ENCODE data around the gene IGF2BP1.

DNA sequence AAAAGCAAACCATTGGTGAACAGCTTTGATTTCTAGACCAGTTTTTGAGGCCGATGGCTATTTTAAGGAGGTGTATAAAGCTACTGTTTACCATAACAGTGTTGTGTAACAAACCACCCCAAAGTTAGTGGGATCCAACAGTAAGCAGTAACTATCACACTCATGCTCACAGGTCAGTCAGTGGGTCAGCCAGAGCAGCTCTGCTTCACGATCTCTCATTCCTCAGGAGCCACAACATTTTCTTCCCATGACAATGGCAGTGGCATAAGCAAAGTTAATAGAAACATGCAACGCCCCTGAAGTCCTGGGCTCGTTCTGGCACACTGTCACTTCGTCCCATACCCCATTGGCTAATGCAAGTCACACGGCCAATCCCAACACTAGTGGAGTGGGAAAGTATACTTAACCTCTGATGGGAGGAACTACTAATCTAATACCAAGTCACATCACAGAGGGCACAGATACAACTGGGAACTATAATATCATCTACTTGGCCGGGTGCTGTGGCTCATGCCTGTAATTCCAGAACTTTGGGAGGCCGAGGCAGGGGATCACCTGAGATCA, 107.4 kb downstream of the IGF2BP1 start:
- TF ChIP-seq EZH2 (IDR thresholded peaks at IDR 0.05; ENCODE audit: borderline replicate concordance, low read depth, low read length, severe bottlenecking), result no peak
- TF ChIP-seq, protein P1, sequence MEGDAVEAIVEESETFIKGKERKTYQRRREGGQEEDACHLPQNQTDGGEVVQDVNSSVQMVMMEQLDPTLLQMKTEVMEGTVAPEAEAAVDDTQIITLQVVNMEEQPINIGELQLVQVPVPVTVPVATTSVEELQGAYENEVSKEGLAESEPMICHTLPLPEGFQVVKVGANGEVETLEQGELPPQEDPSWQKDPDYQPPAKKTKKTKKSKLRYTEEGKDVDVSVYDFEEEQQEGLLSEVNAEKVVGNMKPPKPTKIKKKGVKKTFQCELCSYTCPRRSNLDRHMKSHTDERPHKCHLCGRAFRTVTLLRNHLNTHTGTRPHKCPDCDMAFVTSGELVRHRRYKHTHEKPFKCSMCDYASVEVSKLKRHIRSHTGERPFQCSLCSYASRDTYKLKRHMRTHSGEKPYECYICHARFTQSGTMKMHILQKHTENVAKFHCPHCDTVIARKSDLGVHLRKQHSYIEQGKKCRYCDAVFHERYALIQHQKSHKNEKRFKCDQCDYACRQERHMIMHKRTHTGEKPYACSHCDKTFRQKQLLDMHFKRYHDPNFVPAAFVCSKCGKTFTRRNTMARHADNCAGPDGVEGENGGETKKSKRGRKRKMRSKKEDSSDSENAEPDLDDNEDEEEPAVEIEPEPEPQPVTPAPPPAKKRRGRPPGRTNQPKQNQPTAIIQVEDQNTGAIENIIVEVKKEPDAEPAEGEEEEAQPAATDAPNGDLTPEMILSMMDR (IDR thresholded peaks at IDR 0.05; ENCODE audit: borderline replicate concordance, extremely low read depth, low read length, poor library complexity, severe bottlenecking), result no peak
